22Rv1 (cell line): ENCODE measurements around the gene AOPEP.

ENCODE experiments used
- H3K27ac ChIP-seq: fragments of 450-650 bp; 2 replicates; pipeline ENCODE4 v1.5.1; 2017
- ZFX ChIP-seq: fragments of 450-650 bp; IDR thresholded peaks from 2 replicates; pipeline ENCODE4 v1.6.1; 2017; ENCODE audit warnings: antibody characterized with exemption, borderline replicate concordance
- TF ChIP-seq, protein P1 (sequence below): fragments of 450-650 bp; IDR thresholded peaks from 2 replicates; pipeline ENCODE4 v1.5.1; 2017; ENCODE audit warnings: mild to moderate bottlenecking

The AOPEP gene

DNA sequence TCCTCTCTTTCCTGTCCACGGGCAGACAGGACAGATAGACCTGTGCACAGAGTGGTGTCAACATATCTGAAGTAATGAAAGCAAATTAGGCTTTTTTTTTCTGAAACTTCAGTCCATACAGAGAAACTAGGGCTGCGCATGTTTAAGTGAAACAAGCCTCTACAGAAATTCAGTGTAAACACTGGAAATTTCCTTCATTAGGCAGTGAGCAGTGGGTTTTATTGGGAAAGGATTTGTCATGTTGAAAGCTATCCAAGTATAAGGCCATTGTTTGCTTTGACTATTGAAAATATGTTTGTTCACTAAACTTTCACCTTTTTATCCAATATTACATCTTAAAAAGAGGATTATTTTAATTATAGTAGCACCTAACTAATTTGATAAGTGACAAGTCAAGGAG is 161.2 kb downstream of the AOPEP start:
- no peak overlapping the region; the same call in 1 of the 2 replicates for H3K27ac ChIP-seq

DNA sequence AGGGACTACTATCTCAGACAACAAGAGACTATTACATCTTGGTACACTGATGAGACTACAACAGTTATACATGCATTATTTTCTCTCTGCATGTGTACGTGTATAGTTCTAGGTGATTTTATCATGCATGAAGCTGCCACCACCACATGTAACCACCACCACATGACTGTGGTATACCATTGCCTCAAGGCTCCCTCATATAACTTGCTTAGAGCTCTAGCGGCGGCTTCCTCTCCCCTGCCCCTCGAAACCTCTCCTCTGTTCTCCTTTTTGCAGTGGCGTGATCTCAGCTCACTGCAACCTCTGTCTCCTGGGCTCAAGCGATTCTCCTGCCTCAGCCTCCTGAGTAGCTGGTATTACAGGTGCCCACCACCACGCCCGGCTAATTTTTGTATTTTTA is 162.3 kb downstream of the AOPEP start:
- TF ChIP-seq, protein P1, sequence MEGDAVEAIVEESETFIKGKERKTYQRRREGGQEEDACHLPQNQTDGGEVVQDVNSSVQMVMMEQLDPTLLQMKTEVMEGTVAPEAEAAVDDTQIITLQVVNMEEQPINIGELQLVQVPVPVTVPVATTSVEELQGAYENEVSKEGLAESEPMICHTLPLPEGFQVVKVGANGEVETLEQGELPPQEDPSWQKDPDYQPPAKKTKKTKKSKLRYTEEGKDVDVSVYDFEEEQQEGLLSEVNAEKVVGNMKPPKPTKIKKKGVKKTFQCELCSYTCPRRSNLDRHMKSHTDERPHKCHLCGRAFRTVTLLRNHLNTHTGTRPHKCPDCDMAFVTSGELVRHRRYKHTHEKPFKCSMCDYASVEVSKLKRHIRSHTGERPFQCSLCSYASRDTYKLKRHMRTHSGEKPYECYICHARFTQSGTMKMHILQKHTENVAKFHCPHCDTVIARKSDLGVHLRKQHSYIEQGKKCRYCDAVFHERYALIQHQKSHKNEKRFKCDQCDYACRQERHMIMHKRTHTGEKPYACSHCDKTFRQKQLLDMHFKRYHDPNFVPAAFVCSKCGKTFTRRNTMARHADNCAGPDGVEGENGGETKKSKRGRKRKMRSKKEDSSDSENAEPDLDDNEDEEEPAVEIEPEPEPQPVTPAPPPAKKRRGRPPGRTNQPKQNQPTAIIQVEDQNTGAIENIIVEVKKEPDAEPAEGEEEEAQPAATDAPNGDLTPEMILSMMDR = no peak
- TF ChIP-seq ZFX = no peak
- no peak overlapping the region for H3K27ac ChIP-seq

More for the DNA sequence above, 161.2 kb downstream of the AOPEP start:
- no peak for TF ChIP-seq ZFX
- TF ChIP-seq, protein P1 = no peak

DNA sequence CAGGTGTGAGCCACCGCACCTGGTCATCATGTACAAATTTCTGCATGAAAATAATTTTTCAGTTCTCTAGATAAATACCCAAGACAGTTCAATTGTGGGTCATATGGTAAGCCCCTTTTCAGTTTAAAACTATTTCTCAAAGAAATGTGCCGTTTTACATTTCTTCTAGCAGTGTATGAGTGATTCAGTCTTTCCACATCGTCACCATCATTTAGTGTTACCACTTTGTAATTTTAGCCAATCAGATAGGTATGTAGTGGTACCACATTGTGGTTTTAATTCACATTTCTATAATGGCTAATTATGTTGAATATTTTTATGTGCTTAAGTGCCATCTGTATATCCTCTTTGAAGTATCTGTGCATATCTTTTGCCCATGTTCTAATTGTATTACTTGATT is 163.1 kb downstream of the AOPEP start:
- TF ChIP-seq ZFX = no peak
- TF ChIP-seq, protein P1 = no peak
- H3K27ac ChIP-seq = no peak overlapping the region

DNA sequence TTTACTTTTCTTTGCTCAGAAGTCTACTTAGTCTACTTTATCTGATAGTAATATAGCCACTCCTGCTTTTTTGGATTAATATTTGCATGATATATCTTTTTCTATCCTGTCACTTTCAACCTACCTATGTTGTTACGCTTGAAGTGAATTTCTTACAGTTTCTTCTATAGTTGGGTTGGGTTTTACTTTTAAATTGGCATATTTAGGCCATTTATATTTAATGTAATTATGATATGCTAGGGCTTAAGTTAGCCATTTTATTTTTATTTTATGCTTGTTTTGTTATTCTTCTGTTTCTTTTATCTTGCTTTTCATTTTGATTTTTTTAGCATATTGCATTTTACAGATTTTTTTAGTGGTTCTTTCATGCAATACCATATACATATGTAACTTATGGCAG is 164.7 kb downstream of the AOPEP start:
- TF ChIP-seq, protein P1 = no peak
- TF ChIP-seq ZFX = no peak
- no peak overlapping the region for H3K27ac ChIP-seq

DNA sequence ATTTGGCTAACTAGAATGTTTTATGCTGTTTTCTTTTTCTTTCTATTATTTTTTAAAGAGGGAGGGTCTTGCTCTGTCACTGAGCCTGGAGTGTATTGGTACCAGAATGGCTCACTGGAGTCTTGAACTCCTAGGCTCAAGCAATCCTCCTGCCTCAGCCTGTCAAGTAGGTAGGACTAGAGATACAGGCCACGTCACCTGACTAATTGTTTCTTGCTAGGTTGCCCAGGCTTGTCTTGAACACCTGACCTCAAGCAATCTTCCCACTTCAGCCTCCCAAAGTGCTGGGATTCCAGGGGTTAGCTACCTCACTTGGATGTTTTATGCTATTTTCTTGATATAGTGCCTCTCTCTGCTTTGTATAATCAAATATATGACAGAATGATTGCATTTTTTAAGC is 166.2 kb downstream of the AOPEP start:
- no peak overlapping the region for H3K27ac ChIP-seq
- no peak for TF ChIP-seq ZFX
- TF ChIP-seq, protein P1 = no peak

DNA sequence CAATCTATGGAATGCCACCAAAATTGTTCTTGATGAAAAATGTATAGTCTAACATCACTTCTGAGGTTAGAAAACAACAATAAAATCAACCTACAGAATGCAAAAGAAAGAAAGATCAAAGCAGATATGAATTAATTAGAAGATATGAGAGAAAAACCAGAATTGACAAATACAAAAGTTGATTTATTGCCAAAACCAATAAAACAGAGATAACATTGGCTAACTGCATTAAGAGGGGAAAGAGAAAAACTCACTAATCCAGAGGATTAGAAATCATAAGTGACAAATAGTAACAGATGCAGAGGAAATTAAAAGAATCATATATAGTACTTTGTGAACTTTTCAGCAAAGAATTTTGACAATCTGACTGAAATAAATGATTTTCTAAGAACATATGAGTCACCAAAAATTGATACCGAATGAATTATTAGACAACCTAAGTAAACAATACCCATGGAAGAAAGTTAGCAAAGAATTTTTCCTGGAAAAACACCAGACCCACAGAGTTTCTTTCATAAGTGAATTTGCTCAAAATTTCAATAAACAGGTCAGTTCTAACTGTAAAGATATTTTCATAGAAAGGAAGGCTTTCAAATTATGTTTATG is 167.7 kb downstream of the AOPEP start:
- TF ChIP-seq, protein P1 = no peak
- TF ChIP-seq ZFX = no peak
- H3K27ac ChIP-seq = no peak overlapping the region

DNA sequence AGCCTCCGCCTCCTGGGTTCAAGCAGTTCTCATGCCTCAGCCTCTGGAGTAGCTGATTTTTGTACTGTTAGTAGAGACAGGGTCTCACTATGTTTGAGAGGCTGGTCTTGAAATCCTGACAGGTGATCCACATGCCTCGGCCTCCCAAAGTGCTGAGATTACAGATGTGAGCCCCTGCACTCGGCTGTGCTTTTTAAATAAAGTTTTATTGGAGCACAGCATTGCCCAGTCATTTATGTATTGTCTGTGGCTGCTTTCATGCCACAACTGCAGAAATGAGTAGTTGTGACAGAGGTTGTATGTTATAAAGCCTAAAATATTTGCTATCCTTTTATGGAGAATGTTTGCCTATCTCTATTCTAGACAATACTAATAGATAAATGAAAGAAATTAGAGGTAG is 169.2 kb downstream of the AOPEP start:
- no peak overlapping the region for H3K27ac ChIP-seq
- TF ChIP-seq ZFX = no peak

DNA sequence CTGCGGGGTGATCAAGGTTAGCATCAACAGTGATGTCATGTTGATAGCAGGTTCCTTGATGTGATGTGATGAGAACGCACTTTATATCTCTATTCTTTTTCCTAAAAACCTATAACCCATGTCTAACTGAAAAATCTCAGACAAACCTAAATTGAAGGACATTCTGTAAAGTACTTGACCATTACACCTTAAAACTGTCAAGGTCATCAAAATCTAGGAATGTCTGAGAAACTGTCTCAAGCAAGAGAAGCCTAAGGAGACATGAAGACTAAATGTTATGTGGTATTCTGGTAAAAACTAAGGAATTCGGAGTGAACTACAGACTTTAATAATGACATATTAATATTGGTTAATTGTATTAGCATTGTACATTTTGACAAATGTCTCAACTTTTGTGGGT is 170.0 kb downstream of the AOPEP start:
- H3K27ac ChIP-seq = no peak overlapping the region
- TF ChIP-seq, protein P1 = no peak
- TF ChIP-seq ZFX = no peak
